NCI-H2227 (cell line): ENCODE data around the gene MAPKAP1.

Experiments used
- DNase-seq: peaks from one replicate; lab custom pipeline; 2025; ENCODE audit not compliant: unreplicated experiment; lab: John Stamatoyannopoulos, UW

MAPKAP1 gene

DNA sequence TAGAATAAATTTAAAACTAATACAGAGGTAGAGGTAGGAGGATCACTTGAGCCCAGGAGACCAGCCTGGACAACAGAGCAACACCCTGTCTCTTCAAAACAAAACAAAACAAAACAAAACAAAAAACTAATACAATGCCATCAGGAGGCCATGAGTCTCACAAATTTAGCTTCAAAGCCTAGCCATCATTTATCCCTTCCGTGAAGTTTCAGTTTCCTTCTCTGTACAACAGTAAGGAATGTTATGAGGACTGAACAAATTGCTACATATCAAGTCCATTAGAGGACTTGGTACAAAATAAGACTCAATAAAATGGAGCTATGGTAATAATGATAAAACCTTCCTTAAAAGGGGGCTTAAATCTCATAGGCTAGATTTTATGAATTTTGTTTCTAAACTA lies 60.8 kb downstream of the MAPKAP1 start:
- DNase-seq: no peak

DNA sequence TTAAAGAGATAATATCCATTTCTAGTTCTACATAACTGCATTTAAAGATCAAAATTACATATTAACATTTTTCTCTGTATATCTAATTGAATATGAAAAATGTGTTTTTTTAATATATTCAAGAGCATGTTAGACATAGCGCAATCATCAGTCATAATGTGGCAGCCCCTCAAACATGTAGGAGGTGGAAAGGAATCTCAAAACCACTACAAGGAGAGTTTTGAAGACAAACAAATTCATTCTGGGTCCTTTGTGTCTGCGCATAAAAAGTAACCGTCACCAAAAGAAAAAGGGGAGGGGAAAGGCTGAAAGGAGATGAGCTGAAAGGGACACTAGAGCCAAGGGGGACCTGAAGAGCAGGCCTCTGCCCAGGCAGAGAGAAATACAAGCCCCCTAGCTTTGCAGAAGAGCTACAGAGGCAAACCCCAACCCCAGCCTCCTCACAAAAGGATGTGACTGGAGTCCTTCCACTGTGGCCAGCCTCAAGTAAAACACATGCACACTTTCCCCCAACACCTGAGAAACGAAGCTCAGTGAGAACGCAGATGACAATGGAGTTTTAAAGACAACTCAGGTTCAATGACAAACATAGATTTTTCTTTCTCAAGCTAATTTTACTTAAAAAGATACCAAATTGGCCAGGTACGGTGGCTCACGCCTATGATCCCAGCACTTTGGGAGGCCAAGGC lies 62.0 kb downstream of the MAPKAP1 start:
- no peak for DNase-seq

DNA sequence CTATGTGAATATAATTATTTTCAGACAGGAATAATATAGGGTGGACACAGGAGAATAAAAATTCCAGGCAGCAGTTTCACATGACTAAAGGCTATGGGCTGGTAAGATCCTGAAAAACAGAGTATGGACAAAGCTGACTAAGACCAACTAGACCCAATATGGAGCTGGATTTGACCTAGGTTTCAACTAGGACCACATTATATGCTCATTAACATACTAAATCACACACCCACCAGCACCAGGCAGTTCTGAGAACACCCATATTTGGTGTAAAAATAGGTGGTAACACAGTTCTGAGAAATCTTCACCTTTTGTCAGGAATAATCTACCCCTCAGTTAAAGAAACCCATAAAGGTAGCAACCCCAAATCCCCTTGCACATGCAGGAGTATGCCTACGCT lies 64.7 kb downstream of the MAPKAP1 start:
- no peak for DNase-seq

DNA sequence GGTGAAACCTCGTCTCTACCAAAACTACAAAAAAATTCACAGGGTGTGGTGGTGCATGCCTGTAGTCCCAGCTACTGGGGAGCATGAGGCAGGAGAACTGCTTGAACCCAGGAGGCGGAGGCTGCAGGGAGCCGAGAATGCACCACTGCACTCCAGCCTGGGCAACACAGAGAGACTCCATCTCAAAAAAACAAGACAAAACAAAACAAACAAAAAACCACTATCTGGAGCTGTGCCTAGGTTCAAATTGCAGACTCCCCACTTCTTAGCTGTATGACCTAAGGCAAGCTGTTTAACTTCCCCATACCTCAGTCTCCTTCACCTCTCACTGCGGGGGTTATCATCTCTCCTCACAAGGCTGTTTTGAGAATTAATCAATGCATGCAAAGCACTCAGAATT lies 68.0 kb downstream of the MAPKAP1 start:
- no peak for DNase-seq

DNA sequence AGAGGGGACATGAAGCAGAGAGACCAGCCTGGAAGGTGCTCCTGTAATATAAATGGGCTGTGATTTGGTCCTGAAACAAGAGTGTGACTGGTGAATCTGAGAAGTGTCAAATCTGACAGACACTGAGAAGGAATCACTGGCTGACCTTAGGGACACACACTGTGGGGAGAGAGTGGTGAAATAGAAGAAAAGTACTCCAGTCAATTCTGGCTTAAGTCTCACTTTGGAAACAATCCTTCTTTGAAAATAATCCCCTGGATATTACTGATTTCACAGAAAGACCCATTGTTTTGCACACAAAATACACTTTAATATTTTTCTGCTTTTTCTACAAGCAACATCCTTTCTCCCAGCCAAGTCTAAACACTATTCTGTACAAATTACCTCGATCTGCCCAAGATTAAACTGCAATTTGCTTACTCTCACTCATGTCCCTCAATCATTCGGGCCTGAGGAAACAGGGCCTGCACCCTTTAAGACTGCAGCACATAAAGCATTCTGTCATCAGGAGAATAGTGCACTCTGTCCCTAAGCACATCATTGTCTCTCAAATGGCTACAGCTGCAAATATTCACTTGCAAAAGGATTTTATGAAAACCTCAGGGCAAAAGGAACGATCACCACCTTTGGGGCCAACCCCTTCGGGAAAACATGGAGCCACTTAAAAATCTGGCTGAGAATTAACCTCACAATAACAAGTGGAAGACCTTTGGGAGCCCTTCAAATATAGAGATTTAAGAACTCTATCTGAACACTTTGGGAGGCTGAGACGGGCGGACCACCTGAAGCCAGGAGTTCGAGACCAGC lies 68.6 kb downstream of the MAPKAP1 start:
- DNase-seq: no peak

DNA sequence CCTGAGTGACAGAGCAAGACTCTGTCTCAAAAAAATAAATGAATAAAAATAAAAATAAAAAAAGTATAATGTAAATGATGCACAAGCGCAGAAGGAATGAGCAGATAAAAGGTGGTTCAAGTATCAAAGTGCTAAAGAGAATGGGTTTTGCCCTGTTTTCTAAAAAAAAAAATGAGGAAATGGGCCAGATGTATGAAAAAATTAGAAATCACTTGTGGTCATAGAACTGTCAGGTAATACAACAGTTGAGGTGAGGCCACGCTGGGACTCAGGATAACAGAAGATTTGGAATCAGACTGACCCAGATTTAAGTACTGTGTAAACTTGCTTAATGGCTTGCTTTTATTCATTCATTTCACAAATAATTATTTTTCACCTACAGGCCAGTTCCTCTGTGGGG lies 69.8 kb downstream of the MAPKAP1 start:
- no peak for DNase-seq

DNA sequence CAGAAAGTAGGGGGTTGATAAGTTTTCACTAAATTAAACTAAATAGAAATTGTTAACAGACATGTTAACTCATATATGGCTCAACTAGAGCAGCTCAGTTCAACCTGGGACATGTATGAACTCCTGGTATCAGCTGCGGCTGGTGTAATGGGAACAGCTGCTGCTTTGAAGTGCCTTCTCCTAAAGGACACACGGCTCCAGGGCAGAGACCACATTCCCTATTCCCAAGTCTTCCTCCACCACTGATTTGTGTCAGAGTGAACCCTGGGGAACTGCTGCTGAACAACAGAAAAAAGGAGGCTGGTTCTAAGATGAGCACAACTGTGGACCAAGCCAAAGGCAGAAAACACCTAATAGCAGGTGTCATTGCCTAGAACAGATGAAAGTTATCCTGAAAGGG lies 71.1 kb downstream of the MAPKAP1 start:
- DNase-seq: no peak

DNA sequence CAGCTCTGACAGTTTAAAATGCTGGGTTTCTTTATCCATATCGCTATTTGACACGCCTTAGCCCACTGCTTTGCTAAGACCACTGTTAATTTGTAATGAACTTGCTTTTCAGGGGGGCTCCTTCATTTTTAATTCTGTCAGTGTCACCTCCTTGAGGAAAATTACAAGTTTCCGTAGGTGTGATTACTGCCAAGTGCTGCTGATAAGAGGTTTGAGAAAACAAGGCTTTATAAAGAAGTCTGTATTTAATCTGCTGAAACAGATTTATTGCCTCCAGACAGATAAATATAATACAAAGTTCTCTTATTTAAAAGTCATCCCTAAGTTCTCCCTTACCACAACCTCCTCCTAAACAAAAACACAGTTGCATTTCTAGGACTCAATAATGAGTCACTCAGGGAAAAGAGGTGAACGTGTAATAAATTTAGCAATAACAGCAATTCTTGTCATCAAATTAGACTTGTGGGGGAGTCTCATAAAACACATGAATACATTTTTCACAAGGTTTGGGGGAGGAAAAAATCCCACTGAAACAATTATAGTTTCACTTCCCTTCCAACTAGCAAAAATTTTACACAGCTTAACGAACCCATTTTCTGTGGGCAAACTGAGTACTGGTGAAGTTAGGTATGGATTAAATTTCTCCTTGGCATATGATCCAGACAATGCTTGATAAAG lies 72.8 kb downstream of the MAPKAP1 start:
- DNase-seq: peak; percentile 19

DNA sequence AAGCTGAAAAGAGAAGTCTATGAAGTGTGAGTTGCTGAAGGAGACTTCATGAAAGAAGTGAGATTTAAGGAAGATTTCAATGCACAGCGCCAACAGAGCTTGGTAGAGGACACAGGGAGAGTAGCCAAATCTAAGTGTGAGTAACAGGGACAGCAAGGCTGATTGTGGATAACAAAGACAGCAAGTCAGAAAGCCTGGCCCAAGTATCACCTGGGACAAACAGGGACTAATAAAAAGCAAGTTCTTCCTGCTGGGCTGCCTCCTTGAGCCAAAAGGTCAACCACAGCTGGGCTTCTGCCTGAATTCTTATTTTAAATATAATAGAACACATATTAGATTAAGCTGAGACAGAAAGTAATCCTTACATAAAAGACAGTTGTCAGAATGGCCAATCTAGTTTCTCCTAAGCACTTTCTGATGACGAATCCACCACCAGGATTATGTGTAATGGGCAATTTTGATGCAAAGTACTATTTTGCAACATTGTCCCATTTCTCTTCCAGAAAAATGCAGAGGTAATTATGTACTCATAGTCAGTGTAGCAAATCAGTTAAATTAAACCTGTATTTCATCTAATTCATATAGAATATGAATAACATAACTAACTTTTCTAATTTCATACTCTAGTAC lies 73.8 kb downstream of the MAPKAP1 start:
- DNase-seq: no peak

DNA sequence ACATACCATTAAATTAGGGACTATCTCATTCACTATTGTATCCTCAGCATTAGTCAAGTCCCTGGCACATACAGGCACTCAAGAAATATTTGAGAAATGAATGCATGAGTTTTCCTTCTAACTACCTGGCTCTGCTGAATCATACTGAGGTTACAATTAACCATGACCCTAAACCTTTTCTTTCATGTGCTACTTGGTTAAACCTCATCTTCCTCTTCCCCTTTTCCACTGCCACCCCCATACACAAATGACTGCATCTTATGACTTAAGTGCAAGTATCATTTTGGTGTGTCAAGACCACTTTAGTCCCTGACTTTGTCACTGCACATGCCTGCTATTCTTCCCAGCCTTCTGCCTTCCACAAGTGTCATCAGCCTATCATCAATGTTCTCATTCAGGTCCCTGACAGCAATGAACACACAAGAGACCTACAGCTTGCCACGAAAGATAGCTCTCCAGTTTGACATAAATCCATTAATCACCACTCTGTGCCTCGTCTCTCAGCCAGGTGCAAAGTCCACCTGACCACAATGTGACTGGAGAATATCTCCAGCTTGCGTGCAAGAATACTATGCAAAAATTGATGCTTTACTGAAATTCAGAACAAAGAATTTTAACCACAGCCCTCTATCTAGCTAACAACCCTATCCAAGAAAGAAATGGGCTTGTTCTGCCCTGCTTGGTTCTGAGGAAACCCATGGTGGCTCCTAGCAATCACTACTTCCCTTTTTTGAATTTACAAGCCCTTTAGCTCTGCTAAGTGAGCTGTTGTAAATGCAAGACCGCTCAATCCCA lies 74.5 kb downstream of the MAPKAP1 start:
- DNase-seq: peak; percentile 9

DNA sequence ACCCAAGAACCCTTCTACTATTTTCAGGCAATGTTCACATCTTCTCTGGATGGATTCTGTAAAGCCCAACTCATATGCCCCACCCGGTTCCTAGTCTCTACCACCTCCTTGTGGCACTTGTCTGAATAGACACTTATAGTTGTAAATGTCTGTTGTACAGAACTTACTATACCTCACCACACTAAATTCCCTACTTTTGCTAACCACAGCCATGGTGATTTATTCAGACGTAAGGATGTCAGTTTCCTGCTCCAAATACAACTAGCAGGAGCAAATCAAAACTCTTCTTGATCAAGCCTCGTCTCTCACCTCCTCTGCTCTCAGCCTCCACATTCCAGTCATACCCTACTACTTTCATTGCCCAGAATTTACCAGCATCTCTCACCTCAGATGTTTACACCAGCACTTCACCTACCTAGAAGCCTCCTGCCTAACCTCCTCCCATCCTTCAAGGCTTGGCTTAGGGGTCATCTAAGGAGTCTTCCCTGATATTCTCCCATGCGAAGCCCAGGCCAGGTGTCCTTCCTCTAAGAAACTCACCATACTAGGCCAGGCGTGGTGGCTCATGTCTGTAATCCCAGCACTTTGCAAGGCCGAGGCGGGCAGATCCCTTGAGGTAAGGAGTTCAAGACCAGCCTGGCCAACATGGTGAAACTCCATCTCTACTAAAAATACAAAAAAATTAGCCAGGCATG lies 75.5 kb downstream of the MAPKAP1 start:
- DNase-seq: peak; percentile 44

DNA sequence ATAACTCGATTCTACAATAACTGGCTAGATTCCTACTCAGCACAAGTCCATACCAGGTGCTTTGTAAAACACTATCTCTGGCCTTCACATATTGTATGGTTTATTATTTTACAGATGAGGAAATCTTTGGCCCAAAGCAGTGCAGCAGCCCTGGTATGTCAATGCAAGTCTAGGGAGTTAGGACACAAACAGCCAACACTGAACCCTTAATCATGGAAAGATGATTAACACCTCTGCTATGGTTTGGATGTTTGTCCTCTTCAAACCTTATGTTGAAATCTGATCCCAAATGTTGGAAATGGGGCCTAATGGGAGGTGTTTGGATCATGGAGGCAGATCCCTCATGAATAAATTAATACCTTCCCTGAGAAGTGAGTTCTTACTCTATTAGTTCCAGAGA lies 76.6 kb downstream of the MAPKAP1 start:
- no peak for DNase-seq

DNA sequence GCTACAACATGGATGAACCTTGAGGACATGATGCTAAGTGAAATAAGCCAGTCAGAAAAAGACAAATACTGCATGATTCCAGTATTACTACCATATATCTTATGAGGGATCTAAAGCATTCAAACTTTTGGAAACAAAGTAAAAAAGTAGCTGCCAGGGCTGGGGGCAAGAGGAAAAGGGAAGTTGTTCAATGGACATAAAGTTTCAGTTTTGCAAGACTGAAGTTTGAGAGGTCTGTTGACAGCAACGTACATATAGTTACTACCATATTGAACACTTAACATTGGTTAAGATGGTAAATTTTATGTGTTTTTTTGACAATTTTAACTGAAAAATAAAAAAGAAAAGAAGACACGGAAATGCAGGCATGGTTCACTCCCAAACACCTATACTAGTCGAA lies 77.6 kb downstream of the MAPKAP1 start:
- DNase-seq: no peak

DNA sequence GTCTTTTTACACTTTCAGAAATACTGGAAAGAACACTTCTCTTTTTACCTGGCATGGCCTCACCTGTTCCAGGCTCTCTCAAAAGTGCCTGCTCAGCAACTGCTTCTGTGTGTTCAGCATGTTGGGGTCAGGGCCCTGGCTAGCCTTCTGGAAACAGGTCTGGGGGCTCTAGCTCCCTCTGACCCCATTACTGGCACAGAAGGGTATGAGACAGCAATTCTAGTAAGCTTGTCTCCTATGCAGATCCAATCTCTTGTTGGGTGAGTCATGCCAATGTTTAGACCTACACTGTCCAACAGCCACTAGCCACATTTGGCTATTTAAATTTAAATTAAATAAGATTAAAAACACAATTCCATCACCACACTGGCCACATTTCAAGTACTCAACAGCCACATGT lies 80.8 kb downstream of the MAPKAP1 start:
- no peak for DNase-seq

DNA sequence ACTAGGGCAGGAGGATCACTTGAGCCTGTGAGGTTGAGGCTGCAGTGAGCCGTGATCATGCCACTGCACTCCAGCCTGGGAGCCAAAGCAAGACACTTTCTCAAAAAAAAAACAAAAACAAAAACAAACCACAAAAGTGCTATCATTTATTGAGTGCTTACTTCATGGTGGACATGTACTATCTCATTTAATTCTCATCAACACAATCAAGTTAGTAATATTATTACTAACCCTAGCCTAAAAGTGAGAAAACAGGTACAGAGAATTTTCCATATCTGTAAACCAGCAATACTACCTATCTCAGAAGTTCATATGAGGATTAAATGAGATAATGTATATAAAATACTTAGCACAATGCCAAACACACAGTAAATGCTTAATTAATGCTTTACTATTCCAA lies 85.8 kb downstream of the MAPKAP1 start:
- no peak for DNase-seq

DNA sequence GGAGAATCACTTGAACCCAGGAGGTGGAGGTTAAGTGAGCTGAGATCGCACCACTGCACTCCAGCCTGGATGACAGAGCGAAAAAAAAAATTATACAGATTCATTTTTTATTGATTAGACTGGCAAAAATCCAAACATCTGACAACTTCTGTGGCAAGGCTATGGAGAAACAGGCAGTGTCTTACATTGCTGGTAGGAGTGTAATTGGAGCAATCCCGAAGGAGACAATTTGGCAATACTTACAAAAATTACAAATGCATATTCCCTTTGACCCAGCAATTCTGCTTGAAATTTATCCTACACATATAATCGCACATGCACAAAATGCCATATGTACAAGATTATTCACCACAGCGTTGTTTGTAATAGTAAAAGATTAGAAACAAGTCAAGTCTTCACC lies 86.8 kb downstream of the MAPKAP1 start:
- no peak for DNase-seq

DNA sequence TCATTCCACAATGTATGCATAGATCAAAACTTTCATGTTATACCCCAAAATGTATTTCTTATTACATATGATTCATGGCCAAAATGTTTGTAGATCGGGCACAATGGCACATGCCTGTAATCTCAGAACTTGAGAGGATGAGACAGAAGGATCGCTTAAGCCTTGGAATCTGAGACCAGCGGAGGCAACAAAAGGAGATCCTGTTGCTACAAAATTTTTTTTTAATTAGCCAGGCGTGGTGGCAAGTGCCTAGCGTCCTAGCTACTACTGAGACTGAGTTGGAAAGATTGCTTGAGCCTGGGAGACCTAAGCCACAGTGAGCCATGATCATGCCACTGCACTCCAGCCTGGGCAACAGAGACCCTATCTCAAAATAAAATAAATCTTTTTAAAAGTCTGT lies 89.9 kb downstream of the MAPKAP1 start:
- no peak for DNase-seq

DNA sequence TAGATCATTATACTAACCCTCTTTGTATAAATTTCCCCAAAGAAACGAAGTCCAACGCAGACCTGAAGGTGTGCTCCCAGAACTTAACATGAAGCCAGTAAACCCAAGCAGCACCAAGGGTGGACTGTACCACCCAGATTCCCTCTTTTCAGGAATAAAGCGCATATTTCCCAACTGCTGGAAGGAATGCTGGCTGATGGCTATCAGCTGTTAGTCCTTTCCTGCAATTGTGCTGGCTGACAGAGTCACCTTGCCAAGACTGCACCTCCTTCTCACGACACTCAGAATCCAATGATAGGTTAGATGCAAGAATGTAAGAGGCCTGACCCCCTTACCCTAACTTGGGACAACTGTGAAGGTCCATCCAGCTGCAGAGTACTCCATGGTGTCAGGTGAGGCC lies 93.9 kb downstream of the MAPKAP1 start:
- no peak for DNase-seq

DNA sequence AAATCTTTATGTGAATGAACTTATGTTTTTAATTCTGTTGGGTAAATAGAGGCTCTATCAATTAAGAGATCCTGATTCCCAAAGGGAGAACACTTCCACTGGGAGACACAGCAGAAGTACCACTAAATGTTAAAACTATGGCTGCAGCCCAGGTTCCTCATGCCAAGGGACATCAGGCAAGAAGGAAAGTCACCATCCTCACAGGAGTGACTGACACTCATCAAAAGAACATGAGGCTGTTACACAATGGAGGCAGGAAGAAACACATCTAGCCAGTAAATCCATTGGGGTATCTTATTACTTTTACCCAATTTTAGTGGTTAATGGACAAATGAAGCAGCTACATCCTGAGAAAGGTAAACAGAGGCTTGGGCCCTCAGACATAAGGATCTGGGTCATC lies 94.4 kb downstream of the MAPKAP1 start:
- DNase-seq: no peak

DNA sequence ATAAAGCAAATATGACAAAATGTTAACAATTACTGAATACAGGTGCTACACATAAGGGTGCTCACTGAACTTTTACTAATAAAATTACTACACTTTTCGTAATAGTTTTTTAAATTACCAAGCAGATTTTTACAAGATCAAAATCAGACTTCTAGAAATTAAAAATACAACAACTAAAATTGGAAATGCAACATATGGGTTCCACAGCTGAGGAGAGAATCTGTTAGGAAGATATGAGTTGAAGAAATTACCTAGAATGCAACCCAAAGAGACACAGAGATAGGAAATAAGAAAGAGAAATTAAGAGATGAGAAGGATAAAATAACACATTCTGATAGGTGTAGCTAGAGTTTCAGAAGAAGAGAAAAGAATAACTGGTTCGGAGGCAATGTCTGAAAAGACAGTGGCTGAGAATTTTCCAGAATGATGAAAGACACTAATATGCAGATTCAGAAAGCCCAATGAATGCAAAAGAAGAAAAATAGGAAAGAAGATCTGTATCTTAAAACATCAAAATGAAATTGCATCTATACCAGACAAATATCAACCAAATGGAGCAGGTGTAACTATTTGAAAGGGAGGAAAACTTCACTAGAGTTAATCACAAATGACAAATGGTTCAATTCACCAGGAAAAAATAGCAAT lies 95.8 kb downstream of the MAPKAP1 start:
- no peak for DNase-seq
